AG04449 (cell line): ENCODE results near the gene PGAP2.
A peak's percentile ranks its signal among the peaks of the same experiment; 100 is the strongest.

Experiments
- CTCF ChIA-PET: fragments of 350-600 bp; formaldehyde crosslinking; extraction: SDS; loops from one replicate; lab custom pipeline; 2021; ENCODE audit warnings: antibody characterized with exemption; lab: Yijun Ruan, JAX
- POLR2A ChIA-PET: fragments of 400-600, 350-600 bp; formaldehyde crosslinking; extraction: SDS; loops from one replicate; lab custom pipeline; 2020; ENCODE audit warnings: antibody characterized with exemption, inconsistent platforms; lab: Yijun Ruan, JAX
- DNase-seq: peaks from one replicate; pipeline ENCODE4 v3.0.0-alpha.2; 2010; ENCODE audit warnings: low read depth, low spot score
- H3K4me3 ChIP-seq: 2 replicates; pipeline ENCODE4 v1.5.1; 2011; ENCODE audit warnings: low read depth, mild to moderate bottlenecking, control low read depth, low read length
- CTCF ChIP-seq: IDR thresholded peaks from one replicate; pipeline ENCODE4 v1.5.1; 2011; ENCODE audit warnings: mild to moderate bottlenecking, moderate library complexity, low read length, control low read depth, inconsistent platforms; ENCODE audit not compliant: insufficient read depth; ENCODE audit errors: missing control alignments

The PGAP2 gene

DNA sequence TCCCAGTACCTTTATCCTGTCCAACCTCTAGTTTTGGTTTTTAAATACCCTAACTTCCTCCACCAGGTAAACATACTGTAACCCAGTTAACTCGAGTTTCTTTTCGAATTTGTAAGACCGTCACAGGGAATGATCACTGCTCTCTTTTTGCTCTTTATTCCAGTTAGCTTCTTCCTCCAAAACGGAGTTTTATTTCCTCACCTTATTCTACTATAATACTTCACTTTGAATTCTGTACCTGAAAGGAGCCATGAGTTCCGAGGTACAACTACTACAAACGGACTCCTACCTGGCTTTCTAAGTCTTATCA is 12.4 kb upstream of the PGAP2 start:
- ChIA-PET POLR2A (no interaction called here), CTCF (interaction anchor here (0.8 to 6.6 kb wide), 6 partner anchors 10 to 53 kb away, joined by 3 to 39 read pairs (median 4); partner anchors contain the start of gene PGAP2)
- peak overlapping the region; percentile 97 for H3K4me3 ChIP-seq
- TF ChIP-seq CTCF = no peak
- DNase-seq = no peak

DNA sequence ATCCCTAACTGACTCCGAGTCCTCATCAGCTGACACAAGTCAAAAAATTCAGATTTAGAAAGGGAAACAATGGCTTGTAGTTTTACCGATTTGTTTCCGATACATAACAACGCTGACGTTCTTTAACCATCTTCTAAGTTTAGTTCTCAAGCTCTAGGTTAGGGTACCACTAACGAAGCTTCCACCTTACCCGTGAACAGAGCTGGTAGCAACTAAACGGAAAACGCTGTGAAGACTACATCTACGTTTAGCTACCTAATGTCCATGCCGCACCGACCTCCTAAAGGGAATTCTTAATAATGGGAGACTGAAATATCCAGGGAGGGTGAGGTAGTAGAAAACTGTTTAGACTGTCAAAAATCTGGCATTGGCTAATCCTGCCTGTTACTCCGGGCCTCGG is 12.0 kb upstream of the PGAP2 start:
- no peak for TF ChIP-seq CTCF
- ChIA-PET CTCF (interaction anchor here (0.6 to 6.6 kb wide), 6 partner anchors 10 to 53 kb away, joined by 3 to 39 read pairs (median 4); partner anchors contain the start of gene PGAP2), POLR2A (no interaction called here)
- H3K4me3 ChIP-seq = peak overlapping the region; percentile 97
- DNase-seq = no peak

GRCh38 chr11:3796801-3797328 is 11.5 kb upstream of the PGAP2 start:
- H3K4me3 ChIP-seq = peak overlapping the region; percentile 97
- CTCF ChIA-PET = interaction anchor here (0.6 to 6.6 kb wide), 3 partner anchors 11 to 45 kb away, joined by 3 to 39 read pairs (median 8); partner anchors contain the start of gene PGAP2

GRCh38 chr11:3797329-3798090 is 10.8 kb upstream of the PGAP2 start, which contains the start of gene NUP98:
TSS of gene NUP98 (minus strand) at chr11:3797554. CDS start at chr11:3782117, 15,437 bp downstream.
- H3K4me3 ChIP-seq = peak within 1 kb of the TSS; percentile 97
- DNase-seq = peak; percentile 99
- no peak for TF ChIP-seq CTCF
- ChIA-PET POLR2A (interaction anchor here (1.3 to 1.6 kb wide), 3 partner anchors 10 to 123 kb away, joined by 3 to 5 read pairs (median 3); partner anchors contain the start of gene STIM1), CTCF (interaction anchor here (2.2 to 6.6 kb wide), 3 partner anchors 11 to 275 kb away, joined by 8 to 39 read pairs (median 11); partner anchors contain the start of gene PGAP2)

More at GRCh38 chr11:3796801-3797328, 11.5 kb upstream of the PGAP2 start:
- no peak for DNase-seq
- POLR2A ChIA-PET = interaction anchor here (1.3 to 1.6 kb wide), 2 partner anchors 11 to 58 kb away, joined by 3 to 5 read pairs; partner anchors contain the start of gene STIM1
- no peak for TF ChIP-seq CTCF

- ChIA-PET POLR2A (no interaction called here), CTCF (interaction anchor here (1.2 to 6.6 kb wide), 3 partner anchors 9 to 273 kb away, joined by 3 to 39 read pairs (median 11); partner anchors contain the start of gene PGAP2)
- no peak for TF ChIP-seq CTCF
- no peak overlapping the region for H3K4me3 ChIP-seq
- DNase-seq = no peak
Measured at GRCh38 chr11:3799143-3799542, 9.2 kb upstream of the PGAP2 start.

DNA sequence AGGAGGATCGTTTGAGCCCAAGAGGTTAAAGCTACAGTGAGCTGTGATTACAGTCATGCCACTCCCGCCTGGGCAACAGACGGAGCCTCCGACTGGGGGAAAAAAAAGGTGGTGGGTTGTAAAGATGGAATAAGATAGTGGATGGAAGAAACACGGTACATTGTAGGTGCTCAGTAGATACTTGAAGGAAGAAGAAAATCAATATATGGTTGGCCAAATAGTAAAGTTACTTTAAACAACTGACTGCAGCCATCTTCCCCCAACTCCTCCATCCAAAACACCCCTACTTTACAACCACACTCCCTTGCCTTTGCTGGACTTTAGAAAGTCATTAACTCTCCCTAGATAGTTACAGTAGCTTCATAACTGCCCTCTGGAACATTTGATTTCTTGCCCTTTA is 8.5 kb upstream of the PGAP2 start:
- CTCF ChIA-PET = interaction anchor here (1.2 to 6.6 kb wide), 3 partner anchors 9 to 273 kb away, joined by 3 to 39 read pairs (median 11); partner anchors contain the start of gene PGAP2
- no peak overlapping the region for H3K4me3 ChIP-seq
- no peak for TF ChIP-seq CTCF
- POLR2A ChIA-PET = no interaction called here
- DNase-seq = no peak
